HepG2 (cell line): ENCODE measurements around the gene SGCD. TPM values are rescaled to one million over a fixed set of nuclear protein-coding genes. Genes with fewer than 3 reads are reported as not detected.

Source experiments
- ATAC-seq: fragments of 200-7000 bp; cut with Tn5 transposase; 3 replicates; pipeline ENCODE4 v1.9.1; 2020; ENCODE audit warnings: mild to moderate bottlenecking, moderate library complexity
- BruUV-seq: library from RNA; stranded (reverse); fragments of 400-500 nt; replicated peaks from 2 replicates; lab custom pipeline; 2021; lab: Mats Ljungman, UMichigan
- CTCF ChIA-PET: fragments of 300-600 bp; formaldehyde crosslinking; extraction: SDS; loops from one replicate; lab custom pipeline; 2021; ENCODE audit warnings: low total read pairs, inconsistent platforms, low intra/inter-chr PET ratio; lab: Yijun Ruan, JAX
- POLR2A ChIA-PET: fragments of 350-600 bp; sonication (Branson Sonifier 250); formaldehyde crosslinking; loops from one replicate; lab custom pipeline; 2020; ENCODE audit warnings: antibody characterized with exemption, inconsistent platforms; lab: Yijun Ruan, JAX
- DNase-seq: peaks from one replicate; pipeline ENCODE4 v3.0.0-alpha.2; 2015; ENCODE audit warnings: low spot score
- FAIRE-seq: peaks from 3 replicates; lab custom pipeline; 2011; peaks lifted over from hg19 to GRCh38; lab: Jason Lieb, UNC
- H2AFZ ChIP-seq: one replicate; pipeline ENCODE4 v1.6.1; 2011; ENCODE audit warnings: low read length, inconsistent platforms
- H3K27ac ChIP-seq: fragments of 300-600 bp; 3 replicates; pipeline ENCODE4 v1.8.0; 2011; ENCODE audit warnings: mixed run types, mild to moderate bottlenecking, mixed read lengths, low read length, inconsistent platforms; ENCODE audit not compliant: insufficient read depth; ENCODE audit errors: extremely low read length
- H3K27me3 ChIP-seq, 2 experiments: fragments of 200-600 bp in 1 of 2; 2 replicates in 1 of 2; 3 replicates in 1 of 2; pipeline versions ENCODE4 v1.6.0 to v1.8.0; 2011; ENCODE audit warnings: low read length in 2 of 2, mild to moderate bottlenecking in 2 of 2, moderate library complexity in 2 of 2, inconsistent platforms in 1 of 2; ENCODE audit not compliant: insufficient read depth in 2 of 2, control insufficient read depth in 1 of 2
- H3K36me3 ChIP-seq, 2 experiments: fragments of 200-600 bp in 1 of 2; replicated peaks in 1 of 2; 2 replicates in 1 of 2; 3 replicates in 1 of 2; pipeline versions ENCODE4 v1.5.1 to v1.8.0; 2011; ENCODE audit warnings: low read length in 2 of 2, inconsistent platforms in 1 of 2; ENCODE audit not compliant: insufficient read depth in 2 of 2, control insufficient read depth in 1 of 2
- H3K4me1 ChIP-seq: 2 replicates; pipeline ENCODE4 v1.5.1; 2012; ENCODE audit warnings: low read length, inconsistent platforms; ENCODE audit not compliant: insufficient read depth
- H3K4me2 ChIP-seq: 2 replicates; pipeline ENCODE4 v1.6.0; 2011; ENCODE audit warnings: low read depth, low read length, inconsistent platforms
- H3K4me3 ChIP-seq, 3 experiments: fragments of 200-600 bp in 1 of 3; sonication (generic), shearing (Covaris generic) in 1 of 3; replicated peaks in 1 of 3; 2 replicates each; pipeline ENCODE4 v1.5.1; 2011 to 2016; ENCODE audit warnings: low read length in 3 of 3, inconsistent platforms in 2 of 3, low read depth in 2 of 3, mild to moderate bottlenecking in 2 of 3, control low read depth in 1 of 3, mixed read lengths in 1 of 3; ENCODE audit not compliant: insufficient read depth in 1 of 3
- H3K79me2 ChIP-seq: one replicate; pipeline ENCODE4 v1.6.1; 2011; ENCODE audit warnings: low read length, inconsistent platforms; ENCODE audit not compliant: insufficient read depth
- H3K9ac ChIP-seq: 2 replicates; pipeline ENCODE4 v1.6.0; 2011; ENCODE audit warnings: mild to moderate bottlenecking, low read depth, low read length, inconsistent platforms; ENCODE audit not compliant: insufficient read depth
- H3K9me3 ChIP-seq: 2 replicates; pipeline ENCODE4 v1.5.1; 2012; ENCODE audit warnings: mild to moderate bottlenecking, low read length
- H4K20me1 ChIP-seq: 2 replicates; pipeline ENCODE4 v1.6.0; 2011; ENCODE audit warnings: inconsistent platforms, mild to moderate bottlenecking, low read length, moderate library complexity; ENCODE audit not compliant: insufficient read depth
- CSRNP2 ChIP-seq: sonication (generic); formaldehyde crosslinking; conservative IDR thresholded peaks from 2 replicates; pipeline ENCODE4 v1.8.0; 2022; ENCODE audit warnings: low read depth, missing genetic modification reagents
- DR1 ChIP-seq: sonication (generic); formaldehyde crosslinking; IDR thresholded peaks from 2 replicates; pipeline ENCODE4 v1.8.0; 2021; ENCODE audit warnings: mild to moderate bottlenecking, missing genetic modification reagents, inconsistent platforms
- ELF3 ChIP-seq: IDR thresholded peaks from 2 replicates; pipeline ENCODE4 v1.6.1; 2016; ENCODE audit warnings: missing genetic modification reagents, missing compliant biosample characterization
- FOXA3 ChIP-seq: IDR thresholded peaks from 2 replicates; pipeline ENCODE4 v1.6.1; 2016; ENCODE audit warnings: missing genetic modification reagents, missing compliant biosample characterization
- FOXO1 ChIP-seq: sonication (generic); formaldehyde crosslinking; IDR thresholded peaks from 2 replicates; pipeline ENCODE4 v1.4.0; 2020; ENCODE audit warnings: missing genetic modification reagents
- GMEB2 ChIP-seq: IDR thresholded peaks from 2 replicates; pipeline ENCODE4 v1.6.1; 2016; ENCODE audit warnings: missing biosample characterization, missing genetic modification reagents, low read depth
- HMG20A ChIP-seq: IDR thresholded peaks from 2 replicates; pipeline ENCODE4 v1.6.1; 2016; ENCODE audit warnings: borderline replicate concordance
- PCBP2 ChIP-seq: fragments of 200-400 bp; formaldehyde crosslinking; optimal IDR thresholded peaks from 2 replicates; pipeline ENCODE3; 2018; ENCODE audit warnings: low read length, low read depth; ENCODE audit not compliant: poor library complexity, severe bottlenecking
- PHF5A ChIP-seq: IDR thresholded peaks from one replicate; pipeline ENCODE4 v1.6.1; 2018; ENCODE audit warnings: low read depth, missing genetic modification reagents; ENCODE audit not compliant: unreplicated experiment
- POLR2G ChIP-seq: fragments of 200-400 bp; formaldehyde crosslinking; IDR thresholded peaks from 2 replicates; pipeline ENCODE4 v1.6.1; 2018; ENCODE audit warnings: mild to moderate bottlenecking, low read depth, low read length, moderate library complexity
- SALL2 ChIP-seq: sonication (generic); formaldehyde crosslinking; IDR thresholded peaks from 2 replicates; pipeline ENCODE4 v1.8.1; 2023; ENCODE audit warnings: mild to moderate bottlenecking, missing genetic modification reagents, inconsistent platforms
- SIX4 ChIP-seq: sonication (generic); formaldehyde crosslinking; IDR thresholded peaks from 2 replicates; pipeline ENCODE4 v1.4.0; 2020; ENCODE audit warnings: missing genetic modification reagents
- USF2 ChIP-seq, 2 experiments: sonication (generic) in 1 of 2; formaldehyde crosslinking in 1 of 2; IDR thresholded peaks; 2 replicates each; pipeline versions ENCODE4 v1.5.1 to v1.6.1; 2011 to 2020; ENCODE audit warnings: borderline replicate concordance in 1 of 2, low read depth in 1 of 2, low read length in 1 of 2, mild to moderate bottlenecking in 1 of 2, missing genetic modification reagents in 1 of 2, moderate library complexity in 1 of 2
- ZBTB49 ChIP-seq: sonication (generic); formaldehyde crosslinking; IDR thresholded peaks from 2 replicates; pipeline ENCODE4 v1.4.0; 2020; ENCODE audit warnings: missing genetic modification reagents, borderline replicate concordance
- ZMAT3 ChIP-seq: sonication (generic); formaldehyde crosslinking; conservative IDR thresholded peaks from 2 replicates; pipeline ENCODE4 v1.7.0; 2021; ENCODE audit warnings: missing genetic modification reagents
- ZNF251 ChIP-seq: sonication (generic); formaldehyde crosslinking; IDR thresholded peaks from 2 replicates; pipeline ENCODE4 v1.9.0; 2021; ENCODE audit warnings: mild to moderate bottlenecking, missing genetic modification reagents
- ZNF879 ChIP-seq: sonication (generic); formaldehyde crosslinking; IDR thresholded peaks from 2 replicates; pipeline ENCODE4 v1.8.1; 2023; ENCODE audit warnings: missing genetic modification reagents
- ZNF883 ChIP-seq: sonication (generic); formaldehyde crosslinking; IDR thresholded peaks from 2 replicates; pipeline ENCODE4 v1.5.1; 2020; ENCODE audit warnings: mild to moderate bottlenecking, missing genetic modification reagents; ENCODE audit errors: not compliant biosample characterization
- WGBS: methylation state at CpG from one replicate; pipeline ENCODE4 v1.1.6; 2017; ENCODE audit warnings: low lambda C conversion rate; 5-methylcytosine and 5-hydroxymethylcytosine counted together
- in situ Hi-C: cut with HindIII; loops from 2 replicates; pipeline ENCODE4 v1.10.0; 2017; ENCODE audit warnings: low pct_unique_long_range_greater_than_20kb; ENCODE audit not compliant: extremely low pct_ligation_motif_present
- intact Hi-C: fragments of 100-400 bp; cut with micrococcal nuclease; formaldehyde crosslinking; loops from one replicate; pipeline ENCODE4 v1.10.0; 2022; ENCODE audit not compliant: unreplicated experiment
- polyA plus RNA-seq, 8 experiments: library from polyadenylated mRNA; depleted of rRNA in 3 of 8; stranded (reverse) in 7 of 8; unstranded in 1 of 8; fragments of >200 nt; fragmentation: Illumina TruSeq in 4 of 8; extraction: Trizol in 4 of 8; gene quantifications; 2 replicates each; pipeline versions ENCODE4 v1.2.1 to v1.2.3, GENCODE V29; 2011 to 2016; ENCODE audit warnings: low read depth in 4 of 8, missing spikeins in 1 of 8, mixed read lengths in 1 of 8; ENCODE audit not compliant: insufficient read depth in 1 of 8
- total RNA-seq, 5 experiments: library from RNA; depleted of rRNA; stranded (reverse); fragments of >200 nt; fragmentation: Illumina TruSeq; extraction: Trizol; gene quantifications; 2 replicates each; pipeline ENCODE4 v1.2.3, GENCODE V29; 2016; ENCODE audit warnings: low read depth in 1 of 5

SGCD gene
- total and polyA plus RNA-seq, 2 of the 13 experiments (the other 11 are each of a cell fraction or from before 2014, with no cell fraction given) = not detected

GRCh38 chr5:156694598-156694997 lies 367.6 kb downstream of the SGCD start:
- DNase-seq (no peak), FAIRE-seq (no peak), ATAC-seq (no peak)
- Histone ChIP-seq H3K36me3 (no peaks in the 10 kb centered on the region), H3K9ac (no peak overlapping the region), H4K20me1 (no peaks in the 10 kb centered on the region), H2AFZ (no peak overlapping the region), H3K4me2 (no peak overlapping the region), H3K27ac (no peak overlapping the region), H3K9me3 (no peaks in the 10 kb centered on the region), H3K4me1 (peaks cover 38% of the 10 kb centered on the region), H3K27me3 (no peaks in the 10 kb centered on the region), H3K79me2 (no peaks in the 10 kb centered on the region), H3K4me3 (no peak overlapping the region)
- BruUV-seq = no TSS peak
- intact Hi-C loops (loop anchor here (10.0 kb wide), 1 partner anchor 440 kb away; no protein-coding TSS in a partner anchor), in situ Hi-C loops (loop anchor here (25.0 kb wide), 1 partner anchor 443 kb away; the partner anchor contains the start of gene MED7)
- CTCF ChIA-PET = no interaction called here
- POLR2A ChIA-PET = no interaction called here
- TF ChIP-seq ELF3 = no peak
- TF ChIP-seq FOXA3 (CRISPR knock-in tag) = no peak
- TF ChIP-seq ZNF879 (CRISPR knock-in tag) = no peak
- no peak for TF ChIP-seq ZMAT3
- TF ChIP-seq PCBP2 = no peak
- no peak for TF ChIP-seq DR1 (CRISPR knock-in tag)
- no peak for TF ChIP-seq PHF5A (CRISPR knock-in tag)
- no peak for TF ChIP-seq ZNF251 (CRISPR knock-in tag)
- TF ChIP-seq HMG20A (CRISPR knock-in tag) = no peak
- no peak for TF ChIP-seq SALL2 (CRISPR knock-in tag)
- TF ChIP-seq FOXO1 (CRISPR knock-in tag) = no peak
- no peak for TF ChIP-seq ZNF883 (CRISPR knock-in tag)
- TF ChIP-seq GMEB2 (CRISPR knock-in tag) = no peak
- TF ChIP-seq CSRNP2 (CRISPR knock-in tag) = no peak
- no peak for TF ChIP-seq SIX4 (CRISPR knock-in tag)
- no peak for TF ChIP-seq ZBTB49 (CRISPR knock-in tag)
- no peak for TF ChIP-seq POLR2G
- no peak for TF ChIP-seq USF2 (IDR thresholded peaks at IDR 0.05; ENCODE audit: low read depth, low read length)
- TF ChIP-seq USF2 (CRISPR knock-in tag; IDR thresholded peaks at IDR 0.05; ENCODE audit: borderline replicate concordance) = no peak
- 96% methylated on average over 2 of the region's 2 CpGs for WGBS
